Liver (tissue), 9 donors: Measurements from ENCODE around the gene STRBP. TPM values are rescaled to one million over a fixed set of nuclear protein-coding genes. Genes with fewer than 3 reads are reported as not detected.
"Not testable (repeated sequence)": the region's sequence is repeated elsewhere in the genome, so short reads cannot be mapped to it uniquely, and the experiment has no call there.

Experiments
- DNase-seq: peaks from one replicate; pipeline ENCODE4 v3.0.0-alpha.2; 2017; ENCODE audit warnings: low spot score
- H3K27ac ChIP-seq, 2 donors: one replicate each; pipeline ENCODE4 v1.7.0; 2013; ENCODE audit warnings: inconsistent platforms in 2 of 2, low read length in 2 of 2, control low read depth in 1 of 2, low read depth in 1 of 2, mild to moderate bottlenecking in 1 of 2
- H3K27me3 ChIP-seq, 4 donors: one replicate each; pipeline versions ENCODE4 v1.6.1 to v1.7.0; 2013; ENCODE audit warnings: low read length in 3 of 4, inconsistent platforms in 1 of 4, mild to moderate bottlenecking in 1 of 4, moderate library complexity in 1 of 4; ENCODE audit not compliant: control insufficient read depth in 4 of 4, insufficient read depth in 4 of 4
- H3K36me3 ChIP-seq, 4 donors: one replicate each; pipeline versions ENCODE4 v1.6.1 to v1.7.0; 2013; ENCODE audit warnings: low read length in 3 of 4, mild to moderate bottlenecking in 3 of 4, low read depth in 1 of 4, moderate library complexity in 1 of 4; ENCODE audit not compliant: control insufficient read depth in 4 of 4, insufficient read depth in 3 of 4
- H3K4me1 ChIP-seq, 4 donors: one replicate each; pipeline versions ENCODE4 v1.6.1 to v1.7.0; 2013; ENCODE audit warnings: low read length in 3 of 4, mild to moderate bottlenecking in 3 of 4, moderate library complexity in 1 of 4; ENCODE audit not compliant: control insufficient read depth in 4 of 4, insufficient read depth in 4 of 4
- H3K4me3 ChIP-seq, 3 donors: one replicate each; pipeline versions ENCODE4 v1.6.1 to v1.7.0; 2013; ENCODE audit warnings: low read length in 3 of 3, control low read depth in 1 of 3, low read depth in 1 of 3, mild to moderate bottlenecking in 1 of 3
- H3K9ac ChIP-seq, 2 donors: one replicate each; pipeline ENCODE4 v1.7.0; 2013; ENCODE audit warnings: low read length in 2 of 2, mild to moderate bottlenecking in 2 of 2, moderate library complexity in 2 of 2, control low read depth in 1 of 2, low read depth in 1 of 2
- H3K9me3 ChIP-seq, 4 donors: one replicate each; pipeline versions ENCODE4 v1.6.1 to v1.7.0; 2013; ENCODE audit warnings: low read length in 3 of 4; ENCODE audit not compliant: control insufficient read depth in 4 of 4
- ATF3 ChIP-seq: IDR thresholded peaks from 2 replicates; pipeline ENCODE4 v1.6.1; 2016; ENCODE audit warnings: antibody characterized with exemption
- FOXA1 ChIP-seq: IDR thresholded peaks from 2 replicates; pipeline ENCODE4 v1.6.1; 2016; ENCODE audit warnings: antibody characterized with exemption
- GABPA ChIP-seq, 2 donors: IDR thresholded peaks in 1 of 2; conservative IDR thresholded peaks in 1 of 2; 2 replicates each; pipeline ENCODE4 v1.6.1; 2016; ENCODE audit warnings: antibody characterized with exemption in 2 of 2, mild to moderate bottlenecking in 1 of 2, moderate library complexity in 1 of 2
- REST ChIP-seq: IDR thresholded peaks from 2 replicates; pipeline ENCODE4 v1.6.1; 2016; ENCODE audit warnings: antibody characterized with exemption, mild to moderate bottlenecking
- RXRA ChIP-seq, 2 donors: IDR thresholded peaks; 2 replicates each; pipeline ENCODE4 v1.6.1; 2017 to 2018; ENCODE audit warnings: antibody characterized with exemption in 2 of 2, mild to moderate bottlenecking in 1 of 2
- SP1 ChIP-seq: IDR thresholded peaks from 2 replicates; pipeline ENCODE4 v1.6.1; 2018; ENCODE audit warnings: antibody characterized with exemption, mild to moderate bottlenecking
- YY1 ChIP-seq: IDR thresholded peaks from 2 replicates; pipeline ENCODE4 v1.6.1; 2016; ENCODE audit warnings: antibody characterized with exemption, mild to moderate bottlenecking
- ZBTB33 ChIP-seq: IDR thresholded peaks from 2 replicates; pipeline ENCODE4 v1.6.1; 2016; ENCODE audit warnings: antibody characterized with exemption
- WGBS: extraction: QIAGEN DNeasy Blood & Tissue Kit; methylation state at CpG from one replicate; pipeline ENCODE4 v1.1.7; 2013; 5-methylcytosine and 5-hydroxymethylcytosine counted together
- polyA plus RNA-seq, 2 donors: library from polyadenylated mRNA; stranded (reverse) in 1 of 2; unstranded in 1 of 2; fragments of 200-250 nt in 1 of 2; fragments of >200 nt in 1 of 2; fragmentation: Nextera tagmentation in 1 of 2; extraction: Ambion mirVana in 1 of 2; gene quantifications; one replicate each; pipeline versions ENCODE4 v1.2.1 to v1.2.3, GENCODE V29; 2013 to 2015
- total RNA-seq, 2 donors: library from RNA; depleted of rRNA; stranded (reverse); fragments of >200 nt; gene quantifications; one replicate each; pipeline ENCODE4 v1.2.3, GENCODE V29; 2014
- donor health status: healthy.
- donor health status: healthy.
- donor health status: healthy.
- donor health status: healthy.
- donor health status: healthy.

STRBP gene
- total and polyA plus RNA-seq, 4 donors: 4.3 to 17.2 (median 8.5) TPM

- no peak overlapping the region for H3K27ac ChIP-seq
- no peaks in the 10 kb centered on the region for H3K9me3 ChIP-seq
- no peak overlapping the region for H3K4me3 ChIP-seq
- DNase-seq: no peak
- H3K4me1 ChIP-seq: no peaks in the 10 kb centered on the region
- TF ChIP-seq RXRA (IDR thresholded peaks at IDR 0.05): no peak
- TF ChIP-seq ATF3: no peak
- no peak for TF ChIP-seq ZBTB33
- no peak overlapping the region for H3K9ac ChIP-seq
- no peaks in the 10 kb centered on the region for H3K36me3 ChIP-seq
- no peaks in the 10 kb centered on the region for H3K27me3 ChIP-seq
- 74% methylated on average over 9 of the region's 9 CpGs for WGBS
Measured at GRCh38 chr9:123281659-123282350, 13.4 kb upstream of the STRBP start.

GRCh38 chr9:123278879-123279493, 10.6 kb upstream of the STRBP start:
- H3K9ac ChIP-seq, H3K27ac ChIP-seq, H3K4me1 ChIP-seq, DNase-seq, H3K9me3 ChIP-seq, H3K36me3 ChIP-seq, H3K27me3 ChIP-seq, H3K4me3 ChIP-seq: not testable (repeated sequence)
- WGBS: 92% methylated on average over 4 of the region's 4 CpGs

- Histone ChIP-seq H3K4me1 (no peaks in the 10 kb centered on the region), H3K27me3 (no peaks in the 10 kb centered on the region), H3K9ac (no peak overlapping the region), H3K9me3 (no peaks in the 10 kb centered on the region), H3K36me3 (no peaks in the 10 kb centered on the region), H3K4me3 (no peak overlapping the region), H3K27ac (no peak overlapping the region)
- no peak for DNase-seq
- no peak for TF ChIP-seq REST
- TF ChIP-seq ZBTB33: no peak
- no peak for TF ChIP-seq RXRA (IDR thresholded peaks at IDR 0.05)
- TF ChIP-seq SP1: no peak
- TF ChIP-seq GABPA (IDR thresholded peaks at IDR 0.05 in 1 of 2, conservative IDR thresholded peaks at IDR 0.05 in 1 of 2): no peak
- TF ChIP-seq ATF3: no peak
- no peak for TF ChIP-seq FOXA1
- no peak for TF ChIP-seq YY1
- 91% methylated on average over 3 of the region's 3 CpGs for WGBS
Measured at GRCh38 chr9:123278361-123278760, 10.0 kb upstream of the STRBP start.
